GM15510 (cell line): ENCODE measurements around the gene NFIC.

ENCODE experiments used
- POLR2A ChIP-seq: IDR thresholded peaks from 3 replicates; pipeline ENCODE4 v1.6.1; 2011; ENCODE audit warnings: borderline replicate concordance; ENCODE audit not compliant: insufficient read length; ENCODE audit errors: extremely low read depth

Gene NFIC

GRCh38 chr19:3441089-3441985 lies 75.0 kb downstream of the NFIC start:
- no peak for TF ChIP-seq POLR2A

GRCh38 chr19:3441986-3442329 lies 75.6 kb downstream of the NFIC start:
- no peak for TF ChIP-seq POLR2A

- TF ChIP-seq POLR2A = no peak
Observed at GRCh38 chr19:3442487-3443071, 76.2 kb downstream of the NFIC start.

GRCh38 chr19:3443840-3444694 lies 77.7 kb downstream of the NFIC start:
- no peak for TF ChIP-seq POLR2A

- no peak for TF ChIP-seq POLR2A
Observed at GRCh38 chr19:3444695-3445234, 78.4 kb downstream of the NFIC start.

DNA sequence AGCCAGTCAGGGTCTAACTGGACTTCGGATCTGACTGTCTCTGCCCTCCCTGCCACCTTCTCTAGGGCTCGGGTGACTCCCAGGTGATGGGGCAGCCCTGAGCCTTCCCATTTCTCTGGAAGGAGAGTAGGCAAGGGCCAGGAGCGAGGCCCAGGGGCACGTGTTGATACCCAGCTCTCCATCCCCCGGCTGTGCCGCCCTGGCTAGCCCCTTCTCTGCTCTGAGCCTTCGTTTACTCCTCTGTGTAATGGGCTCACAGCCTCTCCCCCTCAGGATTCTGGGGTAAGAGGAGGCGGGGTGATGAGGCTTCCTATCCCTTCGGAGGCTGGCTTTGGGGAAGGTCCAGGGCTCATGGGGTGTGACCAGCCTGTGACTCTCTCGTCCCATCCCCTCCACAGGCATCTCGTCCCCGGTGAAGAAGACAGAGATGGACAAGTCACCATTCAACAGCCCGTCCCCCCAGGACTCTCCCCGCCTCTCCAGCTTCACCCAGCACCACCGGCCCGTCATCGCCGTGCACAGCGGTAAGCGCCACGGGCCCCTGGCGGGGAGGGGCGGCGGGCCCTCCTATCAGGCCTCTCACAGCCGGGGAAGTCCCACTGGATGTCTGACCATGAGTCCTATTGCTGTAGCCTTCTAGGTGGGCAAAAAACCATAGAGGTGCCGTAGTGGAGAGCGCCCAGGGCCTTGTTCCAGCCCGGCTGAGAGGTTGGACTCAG lies 82.4 kb downstream of the NFIC start:
- TF ChIP-seq POLR2A = no peak

DNA sequence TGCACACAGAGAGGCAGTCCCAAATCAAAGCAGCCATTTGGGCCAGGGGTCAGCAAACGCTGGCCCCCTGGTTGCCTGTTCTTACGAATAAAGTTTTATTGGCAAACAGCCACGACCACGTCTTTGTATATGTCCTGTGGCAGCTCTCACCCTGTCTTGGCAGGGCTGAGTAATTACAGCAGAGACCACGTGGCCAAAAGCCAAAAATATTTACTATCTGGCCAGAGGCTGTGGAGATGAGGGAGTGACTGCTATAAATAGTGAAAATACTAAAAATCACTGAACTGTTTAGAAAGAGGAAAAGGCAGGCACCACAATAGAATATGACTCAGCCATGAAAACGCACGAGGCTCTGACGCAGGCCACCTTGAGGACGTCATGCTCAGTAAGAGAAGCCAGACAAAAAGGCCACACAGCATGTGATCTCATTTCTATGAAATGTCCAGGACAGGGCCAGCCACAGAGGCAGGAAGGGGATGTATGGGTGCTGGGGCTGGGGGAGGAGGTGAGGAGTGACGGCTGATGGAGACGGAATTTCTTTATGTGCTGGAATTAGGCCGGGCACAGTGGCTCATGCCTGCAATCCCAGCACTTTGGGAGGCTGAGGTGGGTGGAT lies 84.5 kb downstream of the NFIC start:
- no peak for TF ChIP-seq POLR2A

DNA sequence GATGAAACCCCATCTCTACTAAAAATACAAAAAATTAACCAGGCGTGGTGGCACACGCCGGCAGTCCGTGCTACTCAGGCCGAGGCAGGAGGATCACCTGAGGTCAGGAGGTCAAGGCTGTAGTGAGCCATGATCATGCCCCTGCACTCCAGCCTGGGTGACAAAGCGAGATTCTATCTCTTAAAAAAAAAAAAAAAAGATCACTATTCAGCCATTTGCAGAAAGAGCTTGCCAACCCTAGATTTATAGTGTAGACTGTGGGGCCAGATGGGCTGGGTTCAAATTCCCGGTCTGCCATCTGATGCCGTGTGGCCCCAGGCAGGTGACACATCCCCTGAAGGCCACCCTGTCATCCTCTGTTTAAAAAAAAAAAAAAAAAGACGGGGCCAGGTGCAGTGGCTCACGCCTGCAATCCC lies 85.1 kb downstream of the NFIC start:
- no peak for TF ChIP-seq POLR2A

DNA sequence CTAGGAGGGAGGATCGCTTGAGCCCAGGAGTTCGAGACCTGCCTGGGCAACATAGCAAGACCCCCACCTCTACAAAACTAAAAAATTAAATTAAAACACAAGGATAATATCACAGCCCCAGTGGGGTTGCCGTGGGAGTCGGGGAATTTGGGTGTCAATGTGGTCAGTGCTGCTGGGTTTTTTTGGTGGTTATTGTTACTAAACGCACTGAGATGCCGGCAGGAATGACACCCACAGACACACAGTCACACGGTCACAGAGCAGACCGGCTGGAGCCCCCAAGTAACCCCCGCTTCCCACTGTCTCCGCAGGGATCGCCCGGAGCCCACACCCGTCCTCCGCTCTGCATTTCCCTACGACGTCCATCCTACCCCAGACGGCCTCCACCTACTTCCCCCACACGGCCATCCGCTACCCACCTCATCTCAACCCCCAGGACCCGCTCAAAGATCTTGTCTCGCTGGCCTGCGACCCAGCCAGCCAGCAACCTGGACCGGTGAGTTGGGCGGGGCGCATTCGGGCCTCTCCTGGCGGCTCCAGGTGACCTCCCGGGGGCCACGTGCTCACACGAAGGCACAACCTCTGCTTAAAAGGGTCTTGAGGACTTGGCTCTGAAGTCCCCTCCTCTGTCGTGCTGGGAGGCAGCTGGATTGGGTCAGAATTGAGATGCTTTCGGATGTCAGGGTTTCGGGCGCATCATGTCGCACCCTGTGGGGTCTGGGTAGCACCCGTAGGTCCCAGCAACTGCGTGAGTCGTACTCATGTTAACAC lies 86.0 kb downstream of the NFIC start:
- no peak for TF ChIP-seq POLR2A

- no peak for TF ChIP-seq POLR2A
Observed at GRCh38 chr19:3453840-3454239, 87.5 kb downstream of the NFIC start.

GRCh38 chr19:3454656-3455392 lies 88.4 kb downstream of the NFIC start:
- TF ChIP-seq POLR2A = no peak

DNA sequence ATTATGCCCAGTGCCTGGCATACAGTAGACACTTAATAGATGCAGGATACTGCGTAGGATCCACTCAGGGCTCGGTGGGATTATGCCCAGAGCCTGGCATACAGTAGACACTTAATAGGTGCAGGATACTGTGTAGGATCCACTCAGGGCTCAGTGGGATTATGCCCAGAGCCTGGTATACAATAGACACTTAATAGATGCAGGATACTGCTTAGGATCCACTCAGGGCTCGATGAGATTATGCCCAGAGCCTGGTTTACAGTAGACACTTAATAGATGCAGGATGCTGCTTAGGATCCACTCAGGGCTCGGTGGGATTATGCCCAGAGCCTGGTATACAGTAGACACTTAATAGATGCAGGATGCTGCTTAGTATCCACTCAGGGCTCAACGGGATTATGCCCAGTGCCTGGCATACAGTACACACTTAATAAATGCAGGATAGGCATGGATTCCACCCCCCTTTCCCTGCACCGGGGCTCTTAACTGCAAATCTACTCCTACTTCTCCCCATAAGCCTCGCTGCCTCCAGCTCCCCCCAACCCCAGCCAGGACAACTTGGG lies 89.1 kb downstream of the NFIC start:
- TF ChIP-seq POLR2A = no peak

DNA sequence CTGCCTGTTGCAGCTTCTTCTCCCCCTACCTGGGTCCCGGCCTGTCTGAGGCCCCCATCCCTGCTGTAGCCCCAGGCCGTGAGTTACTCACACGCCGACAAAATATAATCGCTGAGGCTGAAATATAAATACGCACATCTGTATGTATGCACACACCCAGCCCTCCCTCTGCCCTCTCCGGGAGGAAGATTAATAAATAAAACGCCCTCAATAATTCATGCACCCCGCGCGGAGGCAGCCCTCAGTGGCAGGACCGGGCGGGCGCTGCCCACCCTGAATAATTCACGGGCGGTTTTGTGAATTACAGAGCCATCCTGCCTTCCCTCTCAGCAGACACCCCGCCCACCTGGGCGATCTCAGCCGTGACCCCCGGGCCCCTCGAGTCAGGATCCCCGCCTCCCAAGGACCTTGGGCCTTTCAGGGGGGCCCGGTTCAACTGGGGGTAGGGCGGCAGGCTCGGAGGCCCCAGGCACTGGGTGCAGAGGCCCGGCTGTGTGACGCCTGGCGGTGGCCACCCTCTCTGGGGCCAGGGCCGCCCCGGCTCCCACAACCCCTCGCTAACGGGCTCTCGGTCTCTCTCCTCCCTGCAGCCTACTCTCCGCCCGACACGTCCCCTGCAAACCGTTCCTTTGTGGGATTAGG lies 89.7 kb downstream of the NFIC start:
- TF ChIP-seq POLR2A = no peak
